ENCODE measurements around the gene TXLNB. TPM values are rescaled to one million over a fixed set of nuclear protein-coding genes. Genes with fewer than 3 reads are reported as not detected.

Gene TXLNB
- total and polyA plus RNA-seq, 2 of the 4 experiments (the other 2 are of a cell fraction) = under 0.01 to 0.05 TPM

GRCh38 chr6:139239064-139239463 is 52.7 kb downstream of the TXLNB start (continued):
- no peak for TF ChIP-seq CHD1 (IDR thresholded peaks at IDR 0.05; ENCODE audit: low read depth, low read length)

- no peak for DNase-seq
These were observed 55.7 kb downstream of the TXLNB start for GRCh38 chr6:139236105-139236504.

More at GRCh38 chr6:139236105-139236504, 55.7 kb downstream of the TXLNB start:
- Histone ChIP-seq H4K8ac (ENCODE audit: low read depth in 2 of 2, low read length in 2 of 2) (no peak overlapping the region), H3K56ac (ENCODE audit: extremely low read depth, insufficient read depth, low read length) (no peak overlapping the region), H2AK5ac (ENCODE audit: low read depth, low read length) (no peak overlapping the region), H3K14ac (replicated peaks; ENCODE audit: low read depth, low read length) (no peak overlapping the region), H3K4me3 (ENCODE audit: insufficient read depth, low read depth, low read length) (no peak overlapping the region), H3K4me2 (ENCODE audit: low read depth, low read length) (no peak overlapping the region), H3K23ac (ENCODE audit: low read depth, low read length) (no peak overlapping the region), H4K5ac (ENCODE audit: low read depth, low read length) (no peak overlapping the region), H2BK15ac (ENCODE audit: low read depth, low read length) (no peak overlapping the region), H4K20me1 (ENCODE audit: insufficient read depth, low read length) (no peaks in the 10 kb centered on the region), H3K9me3 (ENCODE audit: control insufficient read depth, insufficient read depth, low read length) (peaks cover 4% of the 10 kb centered on the region; the same call in 1 of the 2 replicates), H3K27me3 (ENCODE audit: control insufficient read depth, insufficient read depth, low read length) (peaks cover 11% of the 10 kb centered on the region), H3K4me1 (ENCODE audit: control insufficient read depth, insufficient read depth, low read length) (peaks cover 2% of the 10 kb centered on the region; the same call in 1 of the 2 replicates), H2BK5ac (ENCODE audit: low read depth, low read length, poor library complexity, severe bottlenecking) (no peak overlapping the region), H3K36me3 (ENCODE audit: control insufficient read depth, insufficient read depth, low read length) (no peaks in the 10 kb centered on the region), H4K91ac (ENCODE audit: insufficient read depth, low read depth, low read length) (no peak overlapping the region), H2AK9ac (replicated peaks; ENCODE audit: low read depth, low read length, poor library complexity) (no peak overlapping the region), H3K9me1 (ENCODE audit: insufficient read depth, low read length) (peaks cover 5% of the 10 kb centered on the region; the same call in 1 of the 2 replicates), H3K18ac (ENCODE audit: low read depth, low read length) (no peak overlapping the region), H2BK20ac (ENCODE audit: low read depth, low read length) (no peak overlapping the region), H2AFZ (replicated peaks; ENCODE audit: low read length, poor library complexity) (no peak overlapping the region), H3K4ac (ENCODE audit: low read depth, low read length) (no peak overlapping the region), H3K79me1 (ENCODE audit: low read depth in 1 of 2, low read length in 2 of 2) (no peaks in the 10 kb centered on the region), H3K27ac (ENCODE audit: insufficient read depth, low read length) (no peak overlapping the region), H3K9ac (ENCODE audit: low read depth, low read length) (no peak overlapping the region), H2BK120ac (ENCODE audit: low read depth, low read length) (no peak overlapping the region)
- BruUV-seq (replicated peaks) = no TSS peak
- CTCF ChIA-PET = no interaction called here
- no CpG with 5 or more reads among the region's 5 CpGs for WGBS, 2 experiments (ENCODE audit: extremely low coverage in 2 of 2, insufficient read length in 1 of 2)
- ATAC-seq (ENCODE audit: low read depth) = no peak
- in situ Hi-C loops (cut with MboI; ENCODE audit: low sequenced_read_pairs) = no loop called here
- POLR2A ChIA-PET (ENCODE audit: unreplicated experiment) = no interaction called here
- dilution Hi-C loops (cut with HindIII; ENCODE audit: low sequenced_read_pairs, unreplicated experiment) = no loop called here
- intact Hi-C loops (cut with micrococcal nuclease) = no loop called here
- TF ChIP-seq RCOR1 (IDR thresholded peaks at IDR 0.05; ENCODE audit: insufficient replicate concordance, low read length) = no peak
